Heart left ventricle (tissue), 16 donors: ENCODE data around the gene ABCB1. TPM values are rescaled to one million over a fixed set of nuclear protein-coding genes. Genes with fewer than 3 reads are reported as not detected.

Source experiments
- ATAC-seq, 4 donors: fragments of 200-7000 bp; cut with Tn5 transposase; one replicate each; pipeline ENCODE4 v1.9.1; 2020 to 2022; ENCODE audit warnings: moderate library complexity in 4 of 4, mild to moderate bottlenecking in 3 of 4, moderate number of reproducible peaks in 1 of 4
- DNase-seq, 5 donors: peaks; one replicate each; pipeline ENCODE4 v3.0.0-alpha.2; 2020
- H3K27ac ChIP-seq, 12 donors: fragments of 200-600 bp; sonication (generic) in 4 of 12; one replicate each; pipeline versions ENCODE4 v1.5.0 to v1.8.0; 2016 to 2022; ENCODE audit warnings: mild to moderate bottlenecking in 2 of 12
- H3K27me3 ChIP-seq, 9 donors: fragments of 200-600 bp; sonication (generic) in 2 of 9; one replicate each; pipeline versions ENCODE4 v1.5.1 to v1.8.0; 2016 to 2022; ENCODE audit warnings: mild to moderate bottlenecking in 3 of 9
- H3K36me3 ChIP-seq, 9 donors: fragments of 200-600 bp; sonication (generic) in 2 of 9; one replicate each; pipeline versions ENCODE4 v1.5.0 to v1.8.0; 2018 to 2022; ENCODE audit warnings: mild to moderate bottlenecking in 2 of 9
- H3K4me1 ChIP-seq, 12 donors: fragments of 200-600 bp; sonication (generic) in 4 of 12; one replicate each; pipeline versions ENCODE4 v1.5.0 to v1.8.0; 2016 to 2022; ENCODE audit warnings: mild to moderate bottlenecking in 3 of 12
- H3K4me3 ChIP-seq, 12 donors: fragments of 200-600 bp; sonication (generic) in 4 of 12; one replicate each; pipeline versions ENCODE4 v1.5.0 to v1.8.0; 2017 to 2022; ENCODE audit warnings: mild to moderate bottlenecking in 9 of 12, moderate library complexity in 4 of 12
- H3K9me3 ChIP-seq, 12 donors: fragments of 200-600 bp; sonication (generic) in 4 of 12; one replicate each; pipeline versions ENCODE4 v1.5.0 to v1.8.0; 2016 to 2022; ENCODE audit warnings: mild to moderate bottlenecking in 1 of 12
- CTCF ChIP-seq, 12 donors: fragments of 200-600 bp; sonication (generic) in 4 of 12; IDR thresholded peaks; one replicate each; pipeline versions ENCODE4 v1.5.0 to v1.8.0; 2018 to 2022; ENCODE audit warnings: antibody characterized with exemption in 12 of 12, mild to moderate bottlenecking in 5 of 12
- POLR2A ChIP-seq, 2 donors: fragments of 450-650 bp; IDR thresholded peaks; one replicate each; pipeline ENCODE4 v1.6.1; 2017; ENCODE audit warnings: antibody characterized with exemption in 2 of 2, mild to moderate bottlenecking in 2 of 2, moderate library complexity in 2 of 2
- WGBS, 4 donors: extraction: QIAGEN DNeasy Blood & Tissue Kit in 2 of 4; methylation state at CpG; one replicate each; pipeline versions ENCODE4 v1.1.5 to v1.1.7; 2013 to 2018; 5-methylcytosine and 5-hydroxymethylcytosine counted together
- intact Hi-C, 10 donors: fragments of 100-400 bp; cut with DNase I; formaldehyde crosslinking; loops; one replicate each; pipeline versions ENCODE4 v1.11.1 to v1.14.2; 2022
- polyA plus RNA-seq, 2 donors: library from polyadenylated mRNA; stranded (reverse); fragments of 200-250 nt; gene quantifications; one replicate each; pipeline ENCODE4 v1.2.3, GENCODE V29; 2013
- total RNA-seq, 9 donors: library from RNA; depleted of rRNA in 2 of 9; stranded (reverse); fragments of >200 nt in 2 of 9; fragmentation: NEBNext Ultra II Directional in 3 of 9; extraction: Animal tissue kit (Norgen Biotek cat#: 25700) in 3 of 9; gene quantifications; one replicate each; pipeline versions ENCODE4 v1.1.0 to v1.2.4, GENCODE V29; 2016 to 2023
- donor health status: ischemic (EF 13 %, LVEDD 7.1; RV severe dilation, severe dysfunction).
- donor health status: healthy with polysubstance abuse.
- donor health status: DM: no; HTN: yes; CAD: no.
- donor health status: DM: no; HTN: no; CAD: no.
- donor health status: ischemic (EF 25% LVEDD 6.9; RV normal size, moderate dysfunction).
- donor health status: ischemic (EF 25% LVEDD 5.7; RV mildly dilated, moderate dysfunction).
- donor health status: healthy.
- donor health status: DM: yes; HTN: yes; CAD: no.
- donor health status: ischemic (EF 35%, LVEDD 5.7; RV mildly dilated, moderate dysfunction).
- donor health status: nonischemic (EF 11% LVEDD 7.7; RV severe dilation, severe dysfunction).
- donor health status: DM: yes; HTN: yes; CAD: no.
- donor health status: PGD.
- donor health status: ischemic (EF 29% LVEDD 5.4; RV normal size, mild dysfunction).
- donor health status: nonischemic (EF 23%, LVEDD 6.1; RV moderate dilation, normal function).

Gene ABCB1
- total and polyA plus RNA-seq, 11 donors, result 0.82 to 9.2 (median 6.1) TPM

GRCh38 chr7:87498893-87499292, 101.8 kb downstream of the ABCB1 start:
- ATAC-seq (no peak), DNase-seq (no peak)
- no peak overlapping the region for H3K27ac ChIP-seq
- H3K4me3 ChIP-seq, result no peak overlapping the region
- H3K27me3 ChIP-seq, result no peaks in the 10 kb centered on the region
- intact Hi-C loops, result no loop called here
- H3K4me1 ChIP-seq, result no peaks in the 10 kb centered on the region
- 60 to 92% (median 73%) methylated on average over 1 of the region's 1 CpG for WGBS, 4 donors
- TF ChIP-seq POLR2A (IDR thresholded peaks at IDR 0.05) (no peak), CTCF (IDR thresholded peaks at IDR 0.05) (no peak)
- H3K36me3 ChIP-seq, result no peaks in the 10 kb centered on the region
- H3K9me3 ChIP-seq, result peaks cover 0 to 5% (median 0%) of the 10 kb centered on the region in 12 donors

GRCh38 chr7:87497482-87497881, 103.2 kb downstream of the ABCB1 start:
- intact Hi-C loops, result no loop called here
- no peak for ATAC-seq
- 66 to 76% (median 72%) methylated on average over 3 of the region's 3 CpGs for WGBS, 4 donors

GRCh38 chr7:87495366-87495765, 105.3 kb downstream of the ABCB1 start:
- Histone ChIP-seq H3K4me3 (no peak overlapping the region), H3K4me1 (no peaks in the 10 kb centered on the region), H3K27ac (no peak overlapping the region), H3K27me3 (no peaks in the 10 kb centered on the region), H3K36me3 (no peaks in the 10 kb centered on the region), H3K9me3 (peaks cover 0 to 5% (median 0%) of the 10 kb centered on the region in 12 donors)
- ATAC-seq (no peak), DNase-seq (no peak)
- TF ChIP-seq CTCF (IDR thresholded peaks at IDR 0.05), result no peak
- TF ChIP-seq POLR2A (IDR thresholded peaks at IDR 0.05), result no peak
- intact Hi-C loops, result no loop called here
- WGBS, 4 donors, result 60 to 73% (median 66%) methylated on average over 5 of the region's 5 CpGs

More at GRCh38 chr7:87497482-87497881, 103.2 kb downstream of the ABCB1 start:
- no peak overlapping the region for H3K4me3 ChIP-seq
- peaks cover 0 to 5% (median 0%) of the 10 kb centered on the region in 12 donors for H3K9me3 ChIP-seq
- H3K4me1 ChIP-seq, result no peaks in the 10 kb centered on the region
- no peak for DNase-seq
- H3K36me3 ChIP-seq, result no peaks in the 10 kb centered on the region
- no peak overlapping the region for H3K27ac ChIP-seq
- no peaks in the 10 kb centered on the region for H3K27me3 ChIP-seq
- TF ChIP-seq CTCF (IDR thresholded peaks at IDR 0.05) (no peak), POLR2A (IDR thresholded peaks at IDR 0.05) (no peak)

- TF ChIP-seq POLR2A (IDR thresholded peaks at IDR 0.05) (no peak), CTCF (IDR thresholded peaks at IDR 0.05) (no peak)
- no peak overlapping the region for H3K4me3 ChIP-seq
- DNase-seq (no peak), ATAC-seq (no peak)
- H3K4me1 ChIP-seq, result no peaks in the 10 kb centered on the region
- no peaks in the 10 kb centered on the region for H3K36me3 ChIP-seq
- intact Hi-C loops, result no loop called here
- H3K27me3 ChIP-seq, result no peaks in the 10 kb centered on the region
- WGBS, 4 donors, result 95 to 100% (median 98%) methylated on average over 1 of the region's 1 CpG
- H3K27ac ChIP-seq, result no peak overlapping the region
- peaks cover 0 to 5% (median 0%) of the 10 kb centered on the region in 12 donors for H3K9me3 ChIP-seq
Measured at GRCh38 chr7:87494454-87494853, 106.2 kb downstream of the ABCB1 start.
